Activated CD4-positive, CD25-positive, alpha-beta regulatory T cell (primary cell): ENCODE results near the gene AHR.

Experiments used
- DNase-seq, 4 experiments: peaks; one replicate each; lab custom pipeline; 2025; lab: John Stamatoyannopoulos, UW

The AHR gene

DNA sequence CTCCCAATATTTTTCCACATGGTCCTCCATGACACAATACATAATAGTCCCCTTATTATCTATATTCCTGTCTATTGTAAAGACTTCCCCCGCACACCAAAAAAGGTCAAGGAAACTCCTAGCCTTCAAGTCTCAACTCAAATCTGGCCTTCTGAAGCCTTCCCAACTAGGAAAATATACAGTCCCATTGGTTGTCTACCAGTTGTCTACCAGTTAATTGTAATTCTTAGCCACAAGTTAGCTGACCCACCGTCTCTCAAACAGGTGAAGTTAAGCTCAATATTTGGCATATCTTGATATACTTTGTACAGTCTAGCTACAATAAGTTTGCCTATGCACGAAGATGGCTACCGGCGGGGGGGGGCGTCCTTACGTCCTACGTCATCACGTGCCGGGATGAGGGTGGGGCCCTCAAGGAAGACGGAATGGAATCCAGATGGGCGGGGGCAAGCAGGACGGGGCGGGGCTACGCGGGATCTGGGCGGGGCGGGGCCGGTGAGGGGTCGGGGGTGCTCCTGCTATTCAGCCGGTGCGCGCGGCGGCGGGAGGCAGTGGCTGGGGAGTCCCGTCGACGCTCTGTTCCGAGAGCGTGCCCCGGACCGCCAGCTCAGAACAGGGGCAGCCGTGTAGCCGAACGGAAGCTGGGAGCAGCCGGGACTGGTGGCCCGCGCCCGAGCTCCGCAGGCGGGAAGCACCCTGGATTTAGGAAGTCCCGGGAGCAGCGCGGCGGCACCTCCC, at the start of gene AHR:
TSS of gene AHR (plus strand) at position 551 of the 738 bp plus-strand sequence. CDS start 613 bp downstream, outside the sequence.
- peak; percentile 77 to 84 (median 80) for DNase-seq

DNA sequence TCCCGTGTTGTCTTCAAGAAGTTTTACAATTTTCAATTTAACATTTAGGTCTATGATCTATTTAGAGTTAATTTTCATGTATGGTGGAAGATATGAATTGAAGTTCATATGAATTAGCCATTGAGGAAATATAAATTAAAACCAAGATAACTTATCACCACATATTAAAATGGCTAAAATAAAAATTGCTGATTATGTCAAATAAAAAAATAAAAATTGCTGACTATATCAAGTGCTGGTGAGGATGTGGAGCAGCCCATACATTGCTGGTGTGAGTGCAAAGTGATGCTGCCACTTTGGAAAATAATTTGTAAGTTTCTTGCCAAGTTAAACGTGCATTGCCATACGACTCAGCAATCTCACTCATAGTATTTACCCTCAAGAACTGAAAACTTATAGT, 44.6 kb upstream of the AHR start:
- DNase-seq: no peak

DNA sequence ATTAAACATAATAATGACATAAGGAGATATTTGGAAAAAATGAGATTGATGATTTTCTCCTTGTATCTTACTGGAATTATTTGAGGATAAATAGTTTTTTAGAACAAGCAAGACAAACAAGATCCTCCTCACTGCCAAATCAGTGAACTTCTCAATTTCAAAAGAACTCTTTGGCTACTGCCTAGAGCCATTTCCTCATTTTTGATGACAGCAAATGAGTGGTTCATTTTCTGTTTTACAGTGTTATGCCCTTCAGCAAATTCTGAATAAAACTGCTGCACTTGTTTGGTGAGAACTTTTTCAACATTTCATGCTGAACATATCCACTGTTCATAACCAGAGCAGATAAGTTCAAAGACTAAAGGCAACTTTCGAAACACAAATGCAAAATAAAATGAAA, 42.5 kb upstream of the AHR start:
- DNase-seq: no peak

GRCh38 chr7:17256375-17256774, 42.1 kb upstream of the AHR start:
- DNase-seq: no peak

DNA sequence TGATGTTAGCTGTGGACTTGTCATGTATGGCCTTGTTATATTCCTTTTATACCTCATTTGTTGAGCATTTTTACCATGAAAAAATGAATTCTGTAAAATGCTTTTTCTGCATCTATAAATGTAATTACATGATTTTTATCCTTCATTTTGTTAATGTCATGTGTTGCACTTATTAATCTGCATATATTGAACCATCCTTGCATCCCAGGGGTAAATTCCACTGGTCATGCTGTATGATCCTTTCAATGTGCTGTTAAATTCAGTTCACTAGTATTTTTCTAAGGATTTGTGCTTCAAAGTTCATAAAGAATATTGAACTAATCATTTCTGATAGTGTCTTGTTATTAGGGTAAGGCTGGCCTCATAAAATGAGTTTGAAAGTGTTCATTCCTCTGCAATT, 31.9 kb upstream of the AHR start:
- DNase-seq: no peak

GRCh38 chr7:17269341-17270221, 28.9 kb upstream of the AHR start:
- no peak for DNase-seq

DNA sequence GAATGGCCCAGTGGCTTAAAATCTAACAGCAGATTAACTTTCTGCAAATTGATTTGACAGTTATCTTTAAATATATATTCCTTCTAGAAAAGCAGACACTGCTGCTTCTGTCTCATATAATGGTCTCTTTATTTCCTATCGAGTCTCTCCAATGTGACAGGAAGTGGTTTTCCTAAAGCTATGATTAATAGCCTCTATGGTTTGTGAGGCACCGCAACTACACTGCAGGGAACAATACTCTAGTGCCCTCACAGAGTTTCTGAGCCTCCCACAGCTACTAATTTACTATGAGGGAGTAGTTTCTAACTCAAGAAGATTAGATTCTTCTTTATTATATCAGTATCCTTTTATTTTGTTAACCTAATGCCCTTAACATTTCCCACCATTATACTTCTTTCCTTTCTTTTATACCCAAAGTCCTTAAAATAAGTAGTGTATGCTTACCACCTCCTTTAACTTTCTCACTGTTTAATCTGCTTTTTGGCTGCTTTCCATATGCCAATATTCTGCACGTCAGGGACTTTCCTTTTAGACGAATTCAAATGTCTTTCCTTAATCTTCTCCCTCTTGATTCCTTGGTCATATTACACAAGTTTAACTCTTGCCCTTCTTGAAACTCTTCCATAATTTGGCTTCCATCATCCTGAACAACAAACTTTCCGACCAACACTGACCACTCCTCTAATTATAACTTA, 23.8 kb upstream of the AHR start:
- DNase-seq: no peak

- no peak for DNase-seq
These were observed 22.4 kb upstream of the AHR start for GRCh38 chr7:17275749-17276671.

DNA sequence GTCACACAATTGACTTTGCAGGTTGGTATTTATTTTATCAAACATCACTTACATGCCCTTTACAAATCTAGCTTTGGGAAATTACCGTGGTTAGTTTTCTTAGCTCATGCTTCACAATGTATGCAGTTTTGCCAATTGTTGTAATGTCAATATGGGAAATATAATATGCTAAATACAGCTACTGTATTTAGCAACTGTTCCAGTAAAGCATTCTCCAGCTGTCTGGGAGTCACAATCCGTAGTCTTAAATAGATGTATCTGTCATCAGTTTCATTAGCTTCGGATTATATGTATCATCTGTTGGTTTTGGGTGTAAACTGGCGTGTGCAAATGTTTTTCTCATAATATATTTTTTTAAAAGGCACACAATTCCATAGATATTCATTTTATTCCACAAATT, 19.4 kb upstream of the AHR start:
- DNase-seq: no peak

- no peak for DNase-seq
These were observed 9.3 kb upstream of the AHR start for GRCh38 chr7:17289074-17289645.

DNA sequence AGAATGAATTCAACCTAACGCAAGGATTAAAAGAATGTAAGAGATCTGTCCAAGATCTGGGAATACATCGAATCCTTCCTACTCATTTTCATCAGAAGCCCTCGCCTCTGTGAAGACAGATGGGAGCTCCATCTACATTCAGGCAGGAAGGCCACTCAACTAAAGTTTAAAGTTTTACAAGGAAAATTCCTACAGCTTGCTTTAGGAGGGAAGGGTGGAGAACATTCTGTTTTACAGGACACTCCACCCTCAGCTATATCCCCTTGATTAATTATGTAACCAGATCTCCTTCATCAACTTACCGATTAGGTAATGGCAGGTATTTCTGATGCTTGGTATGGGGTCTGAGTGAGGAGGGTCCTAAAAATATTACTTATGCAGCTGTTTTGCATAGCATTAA, 5.6 kb upstream of the AHR start:
- DNase-seq: no peak

- DNase-seq: no peak
These were observed 5.0 kb upstream of the AHR start for GRCh38 chr7:17293481-17293880.

GRCh38 chr7:17297243-17297642, 1.2 kb upstream of the AHR start:
- DNase-seq: no peak

DNA sequence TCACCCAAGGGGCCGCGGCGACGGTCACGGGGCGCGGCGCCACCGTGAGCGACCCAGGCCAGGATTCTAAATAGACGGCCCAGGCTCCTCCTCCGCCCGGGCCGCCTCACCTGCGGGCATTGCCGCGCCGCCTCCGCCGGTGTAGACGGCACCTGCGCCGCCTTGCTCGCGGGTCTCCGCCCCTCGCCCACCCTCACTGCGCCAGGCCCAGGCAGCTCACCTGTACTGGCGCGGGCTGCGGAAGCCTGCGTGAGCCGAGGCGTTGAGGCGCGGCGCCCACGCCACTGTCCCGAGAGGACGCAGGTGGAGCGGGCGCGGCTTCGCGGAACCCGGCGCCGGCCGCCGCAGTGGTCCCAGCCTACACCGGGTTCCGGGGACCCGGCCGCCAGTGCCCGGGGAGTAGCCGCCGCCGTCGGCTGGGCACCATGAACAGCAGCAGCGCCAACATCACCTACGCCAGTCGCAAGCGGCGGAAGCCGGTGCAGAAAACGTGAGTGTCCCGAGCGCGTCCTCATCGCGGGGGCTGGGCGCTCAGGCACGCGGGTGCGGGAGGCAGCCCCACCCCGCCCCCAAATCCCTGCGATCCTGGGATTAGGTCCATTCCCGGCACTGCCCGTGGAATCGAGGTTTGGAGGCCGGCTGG, 509 bp downstream of the AHR start:
- DNase-seq: peak; percentile 17 to 48 (median 41)

DNA sequence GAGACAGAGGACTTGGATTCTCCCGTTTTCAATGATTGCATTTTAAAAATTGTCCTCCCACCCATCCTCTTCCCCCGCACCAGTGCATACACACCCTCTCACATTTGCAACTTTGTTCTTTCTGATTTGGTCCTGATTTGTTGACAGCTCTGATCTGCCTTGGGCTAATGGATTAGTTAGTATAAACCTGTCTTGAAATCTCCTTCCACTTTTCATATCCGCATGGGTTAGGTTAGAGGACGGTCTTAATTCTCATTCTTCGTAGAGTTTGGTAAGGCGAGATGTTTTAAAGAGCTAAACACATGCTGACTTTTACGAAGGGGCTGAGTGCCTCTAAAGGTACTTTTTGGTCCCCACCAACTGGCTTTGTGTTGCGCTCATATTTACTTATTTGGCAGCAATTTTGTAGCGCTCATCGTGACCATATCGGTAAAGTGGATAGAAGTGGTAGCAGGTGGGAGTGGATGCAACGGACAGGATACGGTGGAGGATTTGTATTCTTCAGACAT, 1.1 kb downstream of the AHR start:
- no peak for DNase-seq

DNA sequence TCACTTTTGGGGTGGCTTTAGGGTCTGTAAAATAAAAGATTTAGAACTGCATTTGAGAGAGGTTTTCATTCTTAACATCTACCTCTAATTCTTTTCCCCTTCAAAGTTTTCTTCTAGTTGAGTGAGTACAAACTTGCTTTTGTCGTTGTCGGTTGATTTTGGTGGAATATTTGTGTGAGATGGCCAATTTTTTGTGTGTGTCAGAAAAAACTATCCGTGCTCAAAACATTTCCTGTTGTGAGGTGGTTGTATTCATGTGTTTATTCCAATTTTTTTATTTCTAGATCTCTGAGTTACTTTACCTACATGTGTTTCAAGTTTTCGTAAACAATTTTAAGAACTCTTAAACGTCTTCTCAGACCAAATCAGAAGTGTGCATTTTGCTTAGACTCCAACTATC, 1.6 kb downstream of the AHR start:
- DNase-seq: no peak

DNA sequence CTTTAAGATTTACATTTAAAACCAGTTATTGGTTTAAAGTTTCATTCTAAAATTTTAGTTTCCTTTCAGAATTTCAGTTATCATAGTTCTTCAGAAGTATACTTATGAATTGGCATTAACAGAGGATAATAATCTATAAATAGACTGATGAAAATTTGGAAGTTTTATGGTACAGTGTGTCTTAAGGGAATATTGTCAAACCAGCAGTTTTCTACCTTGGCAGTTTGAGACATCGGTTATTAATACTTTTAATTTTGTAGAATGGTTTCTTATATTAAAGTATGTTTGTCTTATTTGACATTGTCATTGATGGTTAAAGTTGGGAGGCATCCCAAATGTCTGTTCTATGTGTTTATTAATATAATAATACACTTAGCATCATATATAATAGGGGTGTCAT, 2.0 kb downstream of the AHR start:
- no peak for DNase-seq

DNA sequence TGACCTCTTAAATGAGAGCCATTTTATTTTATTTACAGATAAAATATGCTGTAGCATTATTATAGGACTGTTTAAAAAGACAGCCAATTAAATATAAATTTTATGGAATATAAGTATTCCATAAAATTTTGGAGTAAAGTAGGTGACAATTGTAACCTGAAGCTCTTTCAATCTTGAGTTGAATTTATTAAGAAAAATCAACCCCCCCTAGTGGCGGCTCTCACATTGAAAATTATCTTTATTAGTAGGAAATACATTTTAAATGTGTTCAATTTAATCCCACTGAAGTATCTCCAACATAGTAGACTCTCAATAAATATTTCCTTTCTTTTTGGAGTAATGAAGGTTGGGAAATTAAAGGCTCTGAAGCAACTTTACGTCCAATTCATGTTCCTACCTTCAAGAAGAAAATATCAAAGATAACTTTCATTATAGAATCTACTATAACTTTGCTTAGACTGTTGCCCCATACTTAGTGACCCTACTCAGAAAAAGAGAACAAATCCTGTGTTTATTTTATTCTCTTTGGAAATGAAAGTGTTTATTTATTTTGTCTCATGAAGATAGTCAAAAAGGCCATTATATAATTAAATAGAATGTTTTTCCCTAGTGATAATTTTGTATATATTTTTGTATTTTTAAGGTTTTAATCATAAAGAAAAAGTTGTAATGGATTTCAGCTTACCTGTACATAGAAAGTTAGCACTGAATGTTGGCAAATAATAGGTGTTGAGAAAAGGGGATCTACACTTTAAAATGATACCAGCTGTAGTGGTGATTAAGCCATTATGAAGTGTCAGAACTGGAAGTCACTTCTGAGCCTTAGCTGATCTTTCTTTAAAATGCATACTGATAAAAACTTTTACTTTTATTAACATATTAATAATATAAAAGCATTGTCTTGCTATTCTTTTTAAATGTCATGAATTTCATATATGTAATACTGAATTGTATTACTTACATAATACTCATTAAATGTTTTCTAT, 3.3 kb downstream of the AHR start:
- peak; percentile 8 to 33 (median 20) for DNase-seq

GRCh38 chr7:17302575-17303142, 4.2 kb downstream of the AHR start:
- DNase-seq: no peak
